K562 (cell line): ENCODE measurements around the gene FYB2. TPM values are rescaled to one million over a fixed set of nuclear protein-coding genes. Genes with fewer than 3 reads are reported as not detected.
A peak's percentile ranks its signal among the peaks of the same experiment; 100 is the strongest.

Experiments
- CREM ChIP-seq: IDR thresholded peaks from 2 replicates; pipeline ENCODE4 v1.6.1; 2014; ENCODE audit warnings: antibody characterized with exemption, low read depth
- DEAF1 ChIP-seq: fragments of 450-650 bp; formaldehyde crosslinking; IDR thresholded peaks from 2 replicates; pipeline ENCODE4 v1.4.0; 2020; ENCODE audit warnings: mild to moderate bottlenecking, moderate library complexity
- GTF2F1 ChIP-seq: IDR thresholded peaks from 2 replicates; pipeline ENCODE4 v1.6.1; 2011; ENCODE audit warnings: low read depth, low read length, improper control_type of control experiment
- KLF16 ChIP-seq: IDR thresholded peaks from 2 replicates; pipeline ENCODE4 v1.6.1; 2016; ENCODE audit warnings: antibody characterized with exemption
- POLR2AphosphoS5 ChIP-seq: IDR thresholded peaks from 2 replicates; pipeline ENCODE4 v1.6.1; 2011; ENCODE audit warnings: mild to moderate bottlenecking, low read depth, low read length, moderate library complexity; ENCODE audit not compliant: control insufficient read depth, insufficient read depth
- SNAPC5 ChIP-seq: fragments of 250-450 bp; sonication (Bioruptor Pico); IDR thresholded peaks from 2 replicates; pipeline ENCODE4 v1.8.0; 2021; ENCODE audit warnings: moderate library complexity, mild to moderate bottlenecking, inconsistent platforms
- TAF1 ChIP-seq: IDR thresholded peaks from 2 replicates; pipeline ENCODE4 v1.6.1; 2011; ENCODE audit warnings: mild to moderate bottlenecking, low read length, moderate library complexity; ENCODE audit not compliant: insufficient read depth, control insufficient read depth, severe bottlenecking; ENCODE audit errors: extremely low read depth
- THRAP3 ChIP-seq: fragments of 450-650 bp; IDR thresholded peaks from 2 replicates; pipeline ENCODE4 v1.6.1; 2016; ENCODE audit warnings: mild to moderate bottlenecking, inconsistent platforms, borderline replicate concordance
- USF2 ChIP-seq: sonication (generic); formaldehyde crosslinking; IDR thresholded peaks from 2 replicates; pipeline ENCODE4 v1.5.0; 2020; ENCODE audit warnings: missing genetic modification reagents
- ZFP36 ChIP-seq: fragments of 150-350 bp; IDR thresholded peaks from 2 replicates; pipeline ENCODE4 v1.6.1; 2018; ENCODE audit warnings: low read length, low read depth; ENCODE audit not compliant: partially characterized antibody
- ZNF239 ChIP-seq: fragments of 250-450 bp; sonication (Bioruptor Pico); IDR thresholded peaks from 2 replicates; pipeline ENCODE4 v1.4.0; 2020; ENCODE audit warnings: mild to moderate bottlenecking
- ZNF24 ChIP-seq: fragments of 450-650 bp; IDR thresholded peaks from 2 replicates; pipeline ENCODE4 v1.6.1; 2016
- ZNF668 ChIP-seq: fragments of 250-450 bp; sonication (Bioruptor Pico); IDR thresholded peaks from 2 replicates; pipeline ENCODE4 v1.8.0; 2022; ENCODE audit warnings: mild to moderate bottlenecking, inconsistent platforms
- ZNF766 ChIP-seq: fragments of 200-800 bp; sonication (Bioruptor generic); conservative IDR thresholded peaks from 2 replicates; pipeline ENCODE4 v1.6.1; 2016; ENCODE audit warnings: missing genetic modification characterization, missing compliant biosample characterization
- polyA plus RNA-seq, 8 experiments: library from polyadenylated mRNA; depleted of rRNA in 4 of 8; stranded (reverse) in 5 of 8; unstranded in 3 of 8; fragments of >200 nt; fragmentation: Nextera tagmentation in 2 of 8; fragmentation: Illumina TruSeq in 1 of 8; extraction: Ambion mirVana in 2 of 8; extraction: Trizol in 1 of 8; gene quantifications; 2 replicates each; pipeline versions ENCODE4 v1.2.1 to v1.2.3, GENCODE V29; 2011 to 2014; ENCODE audit warnings: inconsistent platforms in 1 of 8, missing spikeins in 1 of 8
- total RNA-seq, 7 experiments: library from RNA; depleted of rRNA in 6 of 7; stranded (reverse); fragments of >200 nt in 6 of 7; fragmentation: Illumina TruSeq in 2 of 7; extraction: Trizol in 2 of 7; gene quantifications; 2 replicates each; pipeline versions ENCODE4 v1.2.1 to v1.2.3, GENCODE V29; 2011 to 2021; ENCODE audit warnings: low replicate concordance in 1 of 7
- TF ChIP-seq, protein P1 (sequence below): fragments of 250-450 bp; sonication (Bioruptor Pico); IDR thresholded peaks from 2 replicates; pipeline ENCODE4 v1.5.0; 2021
- TF ChIP-seq, protein P2 (sequence below): sonication (generic); formaldehyde crosslinking; IDR thresholded peaks from 2 replicates; pipeline ENCODE4 v1.8.0; 2023; ENCODE audit warnings: mild to moderate bottlenecking, missing genetic modification reagents

Gene FYB2
- total and polyA plus RNA-seq, 9 of the 15 experiments (the other 6 are each of a cell fraction or from before 2014, with no cell fraction given) = not detected

- TF ChIP-seq DEAF1 (CRISPR knock-in tag) = peak; percentile 76
- TF ChIP-seq, protein P1, sequence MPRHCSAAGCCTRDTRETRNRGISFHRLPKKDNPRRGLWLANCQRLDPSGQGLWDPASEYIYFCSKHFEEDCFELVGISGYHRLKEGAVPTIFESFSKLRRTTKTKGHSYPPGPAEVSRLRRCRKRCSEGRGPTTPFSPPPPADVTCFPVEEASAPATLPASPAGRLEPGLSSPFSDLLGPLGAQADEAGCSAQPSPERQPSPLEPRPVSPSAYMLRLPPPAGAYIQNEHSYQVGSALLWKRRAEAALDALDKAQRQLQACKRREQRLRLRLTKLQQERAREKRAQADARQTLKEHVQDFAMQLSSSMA (CRISPR knock-in tag) = no peak
- peak; percentile 40; the same call in 1 of the 2 replicates for TF ChIP-seq KLF16
- TF ChIP-seq POLR2AphosphoS5 = no peak
- no peak for TF ChIP-seq ZNF24
- TF ChIP-seq ZNF668 (CRISPR knock-in tag) = no peak
- no peak for TF ChIP-seq ZFP36
- no peak for TF ChIP-seq GTF2F1
- TF ChIP-seq CREM = no peak
- TF ChIP-seq, protein P2, sequence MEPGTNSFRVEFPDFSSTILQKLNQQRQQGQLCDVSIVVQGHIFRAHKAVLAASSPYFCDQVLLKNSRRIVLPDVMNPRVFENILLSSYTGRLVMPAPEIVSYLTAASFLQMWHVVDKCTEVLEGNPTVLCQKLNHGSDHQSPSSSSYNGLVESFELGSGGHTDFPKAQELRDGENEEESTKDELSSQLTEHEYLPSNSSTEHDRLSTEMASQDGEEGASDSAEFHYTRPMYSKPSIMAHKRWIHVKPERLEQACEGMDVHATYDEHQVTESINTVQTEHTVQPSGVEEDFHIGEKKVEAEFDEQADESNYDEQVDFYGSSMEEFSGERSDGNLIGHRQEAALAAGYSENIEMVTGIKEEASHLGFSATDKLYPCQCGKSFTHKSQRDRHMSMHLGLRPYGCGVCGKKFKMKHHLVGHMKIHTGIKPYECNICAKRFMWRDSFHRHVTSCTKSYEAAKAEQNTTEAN (CRISPR knock-in tag) = no peak
- TF ChIP-seq TAF1 = no peak
- peak; percentile 93 for TF ChIP-seq ZNF766
- TF ChIP-seq ZNF239 (CRISPR knock-in tag) = no peak
- TF ChIP-seq USF2 = no peak
- no peak for TF ChIP-seq THRAP3
- TF ChIP-seq SNAPC5 = no peak
Measured at GRCh38 chr1:56831871-56832693, 12.9 kb upstream of the FYB2 start (continued).
